AG09309 (cell line): ENCODE data around the gene DDX56.

Experiments
- DNase-seq: peaks from one replicate; pipeline ENCODE4 v3.0.0-alpha.2; 2010; ENCODE audit warnings: low read depth
- H3K4me3 ChIP-seq: 2 replicates; pipeline ENCODE4 v1.5.1; 2011; ENCODE audit warnings: mild to moderate bottlenecking, low read depth, low read length, moderate library complexity; ENCODE audit not compliant: control insufficient read depth
- CTCF ChIP-seq: IDR thresholded peaks from 2 replicates; pipeline ENCODE4 v1.5.1; 2011; ENCODE audit warnings: mild to moderate bottlenecking, low read depth, low read length, inconsistent platforms; ENCODE audit not compliant: insufficient read depth, control insufficient read depth; ENCODE audit errors: missing control alignments

The DDX56 gene

GRCh38 chr7:44537442-44537841 is 36.3 kb downstream of the DDX56 start:
- no peak overlapping the region for H3K4me3 ChIP-seq
- DNase-seq: no peak
- TF ChIP-seq CTCF: no peak

- no peak overlapping the region for H3K4me3 ChIP-seq
- no peak for DNase-seq
- no peak for TF ChIP-seq CTCF
Measured at GRCh38 chr7:44536090-44536489, 37.6 kb downstream of the DDX56 start.

GRCh38 chr7:44535348-44536064 is 38.2 kb downstream of the DDX56 start:
- no peak for TF ChIP-seq CTCF
- DNase-seq: no peak
- no peak overlapping the region for H3K4me3 ChIP-seq

- peak; percentile 52 for TF ChIP-seq CTCF
- no peak for DNase-seq
- H3K4me3 ChIP-seq: no peak overlapping the region
Measured at GRCh38 chr7:44534501-44534900, 39.2 kb downstream of the DDX56 start.

- no peak for DNase-seq
- no peak for TF ChIP-seq CTCF
- H3K4me3 ChIP-seq: no peak overlapping the region
Measured at GRCh38 chr7:44534087-44534486, 39.6 kb downstream of the DDX56 start.

GRCh38 chr7:44533301-44534055 is 40.2 kb downstream of the DDX56 start:
- no peak for TF ChIP-seq CTCF
- DNase-seq: no peak
- no peak overlapping the region for H3K4me3 ChIP-seq
